ENCODE results near the gene QRICH2. TPM values are rescaled to one million over a fixed set of nuclear protein-coding genes. Genes with fewer than 3 reads are reported as not detected.

Gene QRICH2
- total and polyA plus RNA-seq, 9 of the 15 experiments (the other 6 are each of a cell fraction or from before 2014, with no cell fraction given): 0.03 to 1.6 (median 0.81) TPM

DNA sequence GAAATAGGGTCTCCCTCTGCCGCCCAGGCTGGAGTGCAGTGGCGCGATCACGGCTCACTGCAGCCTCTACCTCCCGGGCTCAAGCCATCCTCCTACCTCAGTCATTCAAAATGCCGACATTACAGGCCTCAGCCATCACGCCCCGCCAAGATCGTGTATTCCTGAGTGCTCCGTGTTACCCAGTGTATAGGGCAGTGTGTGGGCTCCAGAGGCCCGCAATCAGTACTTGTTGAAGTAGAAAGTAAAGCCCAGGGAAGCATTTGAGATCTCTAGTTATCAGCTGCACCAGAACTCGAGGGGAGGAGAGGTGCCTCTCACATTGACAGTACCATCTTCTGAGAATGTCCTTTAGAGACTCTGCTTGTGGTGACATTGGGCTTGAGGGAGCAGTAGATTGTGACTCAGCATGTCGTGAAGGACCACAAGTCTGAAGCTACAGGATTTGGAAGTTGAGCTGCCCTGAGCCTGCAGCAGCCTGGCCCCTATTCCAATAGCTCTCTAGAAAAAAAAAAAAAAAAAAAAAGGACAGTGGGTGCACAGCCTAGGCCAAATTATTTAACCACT is 46.8 kb upstream of the QRICH2 start (continued):
- TF ChIP-seq FOXK1 (CRISPR knock-in tag; IDR thresholded peaks at IDR 0.05; ENCODE audit: borderline replicate concordance): no peak
- no peak for TF ChIP-seq CBX5 (IDR thresholded peaks at IDR 0.05; ENCODE audit: borderline replicate concordance, low read depth)
- TF ChIP-seq PYGO2 (tag; IDR thresholded peaks at IDR 0.05): no peak
- TF ChIP-seq ZBTB17 (CRISPR knock-in tag; IDR thresholded peaks at IDR 0.05): 0 out of 2 replicates have a peak, but pooled peaks have one; percentile 31
- TF ChIP-seq, protein P1, sequence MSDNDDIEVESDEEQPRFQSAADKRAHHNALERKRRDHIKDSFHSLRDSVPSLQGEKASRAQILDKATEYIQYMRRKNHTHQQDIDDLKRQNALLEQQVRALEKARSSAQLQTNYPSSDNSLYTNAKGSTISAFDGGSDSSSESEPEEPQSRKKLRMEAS (CRISPR knock-in tag; IDR thresholded peaks at IDR 0.05): no peak
- TF ChIP-seq KLF16 (IDR thresholded peaks at IDR 0.05): peak; percentile 87
- TF ChIP-seq, protein P2, sequence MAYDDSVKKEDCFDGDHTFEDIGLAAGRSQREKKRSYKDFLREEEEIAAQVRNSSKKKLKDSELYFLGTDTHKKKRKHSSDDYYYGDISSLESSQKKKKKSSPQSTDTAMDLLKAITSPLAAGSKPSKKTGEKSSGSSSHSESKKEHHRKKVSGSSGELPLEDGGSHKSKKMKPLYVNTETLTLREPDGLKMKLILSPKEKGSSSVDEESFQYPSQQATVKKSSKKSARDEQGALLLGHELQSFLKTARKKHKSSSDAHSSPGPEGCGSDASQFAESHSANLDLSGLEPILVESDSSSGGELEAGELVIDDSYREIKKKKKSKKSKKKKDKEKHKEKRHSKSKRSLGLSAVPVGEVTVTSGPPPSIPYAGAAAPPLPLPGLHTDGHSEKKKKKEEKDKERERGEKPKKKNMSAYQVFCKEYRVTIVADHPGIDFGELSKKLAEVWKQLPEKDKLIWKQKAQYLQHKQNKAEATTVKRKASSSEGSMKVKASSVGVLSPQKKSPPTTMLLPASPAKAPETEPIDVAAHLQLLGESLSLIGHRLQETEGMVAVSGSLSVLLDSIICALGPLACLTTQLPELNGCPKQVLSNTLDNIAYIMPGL (CRISPR knock-in tag; IDR thresholded peaks at IDR 0.05): no peak
- TF ChIP-seq ZNF668 (CRISPR knock-in tag; IDR thresholded peaks at IDR 0.05): no peak
- TF ChIP-seq, protein P3, sequence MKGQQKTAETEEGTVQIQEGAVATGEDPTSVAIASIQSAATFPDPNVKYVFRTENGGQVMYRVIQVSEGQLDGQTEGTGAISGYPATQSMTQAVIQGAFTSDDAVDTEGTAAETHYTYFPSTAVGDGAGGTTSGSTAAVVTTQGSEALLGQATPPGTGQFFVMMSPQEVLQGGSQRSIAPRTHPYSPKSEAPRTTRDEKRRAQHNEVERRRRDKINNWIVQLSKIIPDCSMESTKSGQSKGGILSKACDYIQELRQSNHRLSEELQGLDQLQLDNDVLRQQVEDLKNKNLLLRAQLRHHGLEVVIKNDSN (CRISPR knock-in tag; IDR thresholded peaks at IDR 0.05): no peak
- TF ChIP-seq, protein P4, sequence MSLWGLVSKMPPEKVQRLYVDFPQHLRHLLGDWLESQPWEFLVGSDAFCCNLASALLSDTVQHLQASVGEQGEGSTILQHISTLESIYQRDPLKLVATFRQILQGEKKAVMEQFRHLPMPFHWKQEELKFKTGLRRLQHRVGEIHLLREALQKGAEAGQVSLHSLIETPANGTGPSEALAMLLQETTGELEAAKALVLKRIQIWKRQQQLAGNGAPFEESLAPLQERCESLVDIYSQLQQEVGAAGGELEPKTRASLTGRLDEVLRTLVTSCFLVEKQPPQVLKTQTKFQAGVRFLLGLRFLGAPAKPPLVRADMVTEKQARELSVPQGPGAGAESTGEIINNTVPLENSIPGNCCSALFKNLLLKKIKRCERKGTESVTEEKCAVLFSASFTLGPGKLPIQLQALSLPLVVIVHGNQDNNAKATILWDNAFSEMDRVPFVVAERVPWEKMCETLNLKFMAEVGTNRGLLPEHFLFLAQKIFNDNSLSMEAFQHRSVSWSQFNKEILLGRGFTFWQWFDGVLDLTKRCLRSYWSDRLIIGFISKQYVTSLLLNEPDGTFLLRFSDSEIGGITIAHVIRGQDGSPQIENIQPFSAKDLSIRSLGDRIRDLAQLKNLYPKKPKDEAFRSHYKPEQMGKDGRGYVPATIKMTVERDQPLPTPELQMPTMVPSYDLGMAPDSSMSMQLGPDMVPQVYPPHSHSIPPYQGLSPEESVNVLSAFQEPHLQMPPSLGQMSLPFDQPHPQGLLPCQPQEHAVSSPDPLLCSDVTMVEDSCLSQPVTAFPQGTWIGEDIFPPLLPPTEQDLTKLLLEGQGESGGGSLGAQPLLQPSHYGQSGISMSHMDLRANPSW (CRISPR knock-in tag; IDR thresholded peaks at IDR 0.05): no peak
- TF ChIP-seq ZNF77 (CRISPR knock-in tag; IDR thresholded peaks at IDR 0.05): no peak
- TF ChIP-seq ZNF3 (CRISPR knock-in tag; IDR thresholded peaks at IDR 0.05): no peak
- TF ChIP-seq PCBP2 (IDR thresholded peaks at IDR 0.05; ENCODE audit: low read depth, low read length, poor library complexity, severe bottlenecking): no peak
- TF ChIP-seq ZNF551 (CRISPR knock-in tag; IDR thresholded peaks at IDR 0.05): no peak
- TF ChIP-seq, protein P5, sequence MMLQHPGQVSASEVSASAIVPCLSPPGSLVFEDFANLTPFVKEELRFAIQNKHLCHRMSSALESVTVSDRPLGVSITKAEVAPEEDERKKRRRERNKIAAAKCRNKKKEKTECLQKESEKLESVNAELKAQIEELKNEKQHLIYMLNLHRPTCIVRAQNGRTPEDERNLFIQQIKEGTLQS (IDR thresholded peaks at IDR 0.05): peak; percentile 37; the same call in 1 of the 2 replicates
- TF ChIP-seq, protein P5 (CRISPR knock-in tag; conservative IDR thresholded peaks at IDR 0.05): no peak
- TF ChIP-seq SMARCA5 (IDR thresholded peaks at IDR 0.05): no peak
- TF ChIP-seq, protein P6, sequence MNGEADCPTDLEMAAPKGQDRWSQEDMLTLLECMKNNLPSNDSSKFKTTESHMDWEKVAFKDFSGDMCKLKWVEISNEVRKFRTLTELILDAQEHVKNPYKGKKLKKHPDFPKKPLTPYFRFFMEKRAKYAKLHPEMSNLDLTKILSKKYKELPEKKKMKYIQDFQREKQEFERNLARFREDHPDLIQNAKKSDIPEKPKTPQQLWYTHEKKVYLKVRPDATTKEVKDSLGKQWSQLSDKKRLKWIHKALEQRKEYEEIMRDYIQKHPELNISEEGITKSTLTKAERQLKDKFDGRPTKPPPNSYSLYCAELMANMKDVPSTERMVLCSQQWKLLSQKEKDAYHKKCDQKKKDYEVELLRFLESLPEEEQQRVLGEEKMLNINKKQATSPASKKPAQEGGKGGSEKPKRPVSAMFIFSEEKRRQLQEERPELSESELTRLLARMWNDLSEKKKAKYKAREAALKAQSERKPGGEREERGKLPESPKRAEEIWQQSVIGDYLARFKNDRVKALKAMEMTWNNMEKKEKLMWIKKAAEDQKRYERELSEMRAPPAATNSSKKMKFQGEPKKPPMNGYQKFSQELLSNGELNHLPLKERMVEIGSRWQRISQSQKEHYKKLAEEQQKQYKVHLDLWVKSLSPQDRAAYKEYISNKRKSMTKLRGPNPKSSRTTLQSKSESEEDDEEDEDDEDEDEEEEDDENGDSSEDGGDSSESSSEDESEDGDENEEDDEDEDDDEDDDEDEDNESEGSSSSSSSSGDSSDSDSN (IDR thresholded peaks at IDR 0.05; ENCODE audit: borderline replicate concordance in 1 of 2, low read depth in 2 of 2, low read length in 2 of 2): peak; percentile 35 to 80; a peak in 1 of 4 replicates
- TF ChIP-seq RAD21 (CRISPR knock-in tag; conservative IDR thresholded peaks at IDR 0.05 in 1 of 2, IDR thresholded peaks at IDR 0.05 in 1 of 2): peak in 1 of 2 experiments; percentile 12; a peak in 1 of 4 replicates
- no peak for TF ChIP-seq MIER1 (IDR thresholded peaks at IDR 0.05; ENCODE audit: low read depth)

Measured in K562 (cell line).